Transverse colon (tissue), 4 donors: ENCODE data around the gene SNRPD2.

Experiments used
- EP300 ChIP-seq: sonication (generic); formaldehyde crosslinking; IDR thresholded peaks from one replicate; pipeline ENCODE4 v1.6.1; 2017; ENCODE audit warnings: antibody characterized with exemption, low read depth
- POLR2A ChIP-seq: fragments of 450-650 bp; IDR thresholded peaks from one replicate; pipeline ENCODE4 v1.6.1; 2016; ENCODE audit warnings: antibody characterized with exemption, mild to moderate bottlenecking, moderate library complexity
- POLR2AphosphoS5 ChIP-seq, 3 donors: sonication (generic); formaldehyde crosslinking; IDR thresholded peaks; one replicate each; pipeline ENCODE4 v1.6.1; 2016; ENCODE audit warnings: antibody characterized with exemption in 3 of 3
- TF ChIP-seq, protein P1 (sequence below), 5 experiments: fragments of 200-600 bp in 3 of 5; fragments of 450-650 bp in 2 of 5; sonication (generic) in 3 of 5; IDR thresholded peaks; 1 replicate in 2 of 5; 2 replicates in 3 of 5; pipeline ENCODE4 v1.5.1; 2016 to 2017; ENCODE audit warnings: antibody characterized with exemption in 5 of 5, inconsistent platforms in 3 of 5, mild to moderate bottlenecking in 2 of 5, moderate library complexity in 1 of 5

DNA sequence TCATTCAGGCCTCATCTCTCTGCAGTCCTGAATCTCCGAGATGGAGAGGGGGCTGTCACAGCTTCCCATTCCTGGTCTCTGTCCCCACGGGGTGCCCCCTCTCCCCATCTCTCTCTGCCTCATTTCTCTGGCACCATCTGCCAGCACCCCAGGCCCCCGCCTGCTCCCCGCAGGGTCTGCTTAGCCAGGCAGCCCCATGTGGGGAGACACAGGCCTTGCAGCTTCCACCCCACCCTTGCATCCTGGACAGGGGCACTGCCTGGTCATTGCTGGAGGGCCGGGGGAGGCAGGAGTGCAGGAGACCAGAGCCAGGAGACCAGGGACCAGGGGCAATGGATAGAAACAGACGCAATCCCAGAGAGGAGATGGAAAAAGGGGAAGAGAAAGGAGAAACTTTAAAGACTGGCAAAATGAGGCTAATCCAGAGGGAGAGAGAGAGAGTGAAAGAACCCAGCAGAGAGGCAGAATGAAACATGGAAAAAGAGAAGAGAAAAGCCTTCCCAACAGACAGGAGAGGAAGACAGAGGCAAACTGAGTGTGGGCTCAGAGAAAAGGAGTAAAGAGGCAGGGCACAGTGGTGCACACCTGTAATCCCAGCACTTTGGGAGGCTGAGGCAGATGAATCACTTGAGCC lies 32.5 kb downstream of the SNRPD2 start:
- TF ChIP-seq, protein P1, sequence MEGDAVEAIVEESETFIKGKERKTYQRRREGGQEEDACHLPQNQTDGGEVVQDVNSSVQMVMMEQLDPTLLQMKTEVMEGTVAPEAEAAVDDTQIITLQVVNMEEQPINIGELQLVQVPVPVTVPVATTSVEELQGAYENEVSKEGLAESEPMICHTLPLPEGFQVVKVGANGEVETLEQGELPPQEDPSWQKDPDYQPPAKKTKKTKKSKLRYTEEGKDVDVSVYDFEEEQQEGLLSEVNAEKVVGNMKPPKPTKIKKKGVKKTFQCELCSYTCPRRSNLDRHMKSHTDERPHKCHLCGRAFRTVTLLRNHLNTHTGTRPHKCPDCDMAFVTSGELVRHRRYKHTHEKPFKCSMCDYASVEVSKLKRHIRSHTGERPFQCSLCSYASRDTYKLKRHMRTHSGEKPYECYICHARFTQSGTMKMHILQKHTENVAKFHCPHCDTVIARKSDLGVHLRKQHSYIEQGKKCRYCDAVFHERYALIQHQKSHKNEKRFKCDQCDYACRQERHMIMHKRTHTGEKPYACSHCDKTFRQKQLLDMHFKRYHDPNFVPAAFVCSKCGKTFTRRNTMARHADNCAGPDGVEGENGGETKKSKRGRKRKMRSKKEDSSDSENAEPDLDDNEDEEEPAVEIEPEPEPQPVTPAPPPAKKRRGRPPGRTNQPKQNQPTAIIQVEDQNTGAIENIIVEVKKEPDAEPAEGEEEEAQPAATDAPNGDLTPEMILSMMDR (IDR thresholded peaks at IDR 0.05), result no peak
- no peak for TF ChIP-seq POLR2A
- TF ChIP-seq EP300, result no peak
- TF ChIP-seq POLR2AphosphoS5 (IDR thresholded peaks at IDR 0.05), result no peak
